ENCODE measurements around the gene OR56B1.

The OR56B1 gene

GRCh38 chr11:5726351-5726750, 9.9 kb upstream of the OR56B1 start:
- no peak for TF ChIP-seq CTCF (IDR thresholded peaks at IDR 0.05; ENCODE audit: borderline replicate concordance, insufficient read depth, low read depth, low read length)
- H3K4me3 ChIP-seq (ENCODE audit: low read depth, low read length): no peak overlapping the region

GRCh38 chr11:5727691-5728090, 8.6 kb upstream of the OR56B1 start:
- H3K4me3 ChIP-seq (ENCODE audit: low read depth, low read length): no peak overlapping the region
- TF ChIP-seq CTCF (IDR thresholded peaks at IDR 0.05; ENCODE audit: borderline replicate concordance, insufficient read depth, low read depth, low read length): no peak

GRCh38 chr11:5737091-5737490, 843 bp downstream of the OR56B1 start:
- no peak overlapping the region for H3K4me3 ChIP-seq (ENCODE audit: low read depth, low read length)
- no peak for TF ChIP-seq CTCF (IDR thresholded peaks at IDR 0.05; ENCODE audit: borderline replicate concordance, insufficient read depth, low read depth, low read length)

GRCh38 chr11:5737670-5738392, 1.6 kb downstream of the OR56B1 start:
- no peak for TF ChIP-seq CTCF (IDR thresholded peaks at IDR 0.05; ENCODE audit: borderline replicate concordance, insufficient read depth, low read depth, low read length)

GRCh38 chr11:5738431-5738830, 2.2 kb downstream of the OR56B1 start:
- TF ChIP-seq CTCF (IDR thresholded peaks at IDR 0.05; ENCODE audit: borderline replicate concordance, insufficient read depth, low read depth, low read length): no peak
- no peak overlapping the region for H3K4me3 ChIP-seq (ENCODE audit: low read depth, low read length)

More at GRCh38 chr11:5737670-5738392, 1.6 kb downstream of the OR56B1 start:
- H3K4me3 ChIP-seq (ENCODE audit: low read depth, low read length): no peak overlapping the region

- no peak for TF ChIP-seq CTCF (IDR thresholded peaks at IDR 0.05; ENCODE audit: borderline replicate concordance, insufficient read depth, low read depth, low read length)
- no peak overlapping the region for H3K4me3 ChIP-seq (ENCODE audit: low read depth, low read length)
Measured at GRCh38 chr11:5746614-5747013, 10.4 kb downstream of the OR56B1 start.

GRCh38 chr11:5749836-5750235, 13.6 kb downstream of the OR56B1 start:
- H3K4me3 ChIP-seq (ENCODE audit: low read depth, low read length): no peak overlapping the region
- no peak for TF ChIP-seq CTCF (IDR thresholded peaks at IDR 0.05; ENCODE audit: borderline replicate concordance, insufficient read depth, low read depth, low read length)

Data from GM12875 (cell line).